Prostate gland (tissue), 2 donors: ENCODE results near the gene PRL.

Source experiments
- POLR2A ChIP-seq: fragments of 450-650 bp; IDR thresholded peaks from one replicate; pipeline ENCODE4 v1.6.1; 2016; ENCODE audit warnings: antibody characterized with exemption, mild to moderate bottlenecking
- POLR2AphosphoS5 ChIP-seq: sonication (generic); formaldehyde crosslinking; IDR thresholded peaks from one replicate; pipeline ENCODE4 v1.6.1; 2017; ENCODE audit warnings: antibody characterized with exemption
- TF ChIP-seq, protein P1 (sequence below), 4 experiments: fragments of 200-600 bp in 2 of 4; fragments of 450-650 bp in 2 of 4; sonication (generic) in 2 of 4; IDR thresholded peaks; 1 replicate in 3 of 4; 2 replicates in 1 of 4; pipeline ENCODE4 v1.5.1; 2016 to 2019; ENCODE audit warnings: antibody characterized with exemption in 4 of 4, mild to moderate bottlenecking in 2 of 4, moderate library complexity in 2 of 4

- TF ChIP-seq, protein P1, sequence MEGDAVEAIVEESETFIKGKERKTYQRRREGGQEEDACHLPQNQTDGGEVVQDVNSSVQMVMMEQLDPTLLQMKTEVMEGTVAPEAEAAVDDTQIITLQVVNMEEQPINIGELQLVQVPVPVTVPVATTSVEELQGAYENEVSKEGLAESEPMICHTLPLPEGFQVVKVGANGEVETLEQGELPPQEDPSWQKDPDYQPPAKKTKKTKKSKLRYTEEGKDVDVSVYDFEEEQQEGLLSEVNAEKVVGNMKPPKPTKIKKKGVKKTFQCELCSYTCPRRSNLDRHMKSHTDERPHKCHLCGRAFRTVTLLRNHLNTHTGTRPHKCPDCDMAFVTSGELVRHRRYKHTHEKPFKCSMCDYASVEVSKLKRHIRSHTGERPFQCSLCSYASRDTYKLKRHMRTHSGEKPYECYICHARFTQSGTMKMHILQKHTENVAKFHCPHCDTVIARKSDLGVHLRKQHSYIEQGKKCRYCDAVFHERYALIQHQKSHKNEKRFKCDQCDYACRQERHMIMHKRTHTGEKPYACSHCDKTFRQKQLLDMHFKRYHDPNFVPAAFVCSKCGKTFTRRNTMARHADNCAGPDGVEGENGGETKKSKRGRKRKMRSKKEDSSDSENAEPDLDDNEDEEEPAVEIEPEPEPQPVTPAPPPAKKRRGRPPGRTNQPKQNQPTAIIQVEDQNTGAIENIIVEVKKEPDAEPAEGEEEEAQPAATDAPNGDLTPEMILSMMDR (IDR thresholded peaks at IDR 0.05): no peak
- no peak for TF ChIP-seq POLR2AphosphoS5
- no peak for TF ChIP-seq POLR2A
These were observed 42.7 kb downstream of the PRL start for GRCh38 chr6:22253955-22254655.
